HG03196 (cell line): ENCODE measurements around the gene SV2C.

ENCODE experiments used
- ATAC-seq: cut with Tn5 transposase; IDR thresholded peaks from one replicate; pipeline ENCODE4 v1.9.1; 2021; ENCODE audit not compliant: unreplicated experiment

Gene SV2C

DNA sequence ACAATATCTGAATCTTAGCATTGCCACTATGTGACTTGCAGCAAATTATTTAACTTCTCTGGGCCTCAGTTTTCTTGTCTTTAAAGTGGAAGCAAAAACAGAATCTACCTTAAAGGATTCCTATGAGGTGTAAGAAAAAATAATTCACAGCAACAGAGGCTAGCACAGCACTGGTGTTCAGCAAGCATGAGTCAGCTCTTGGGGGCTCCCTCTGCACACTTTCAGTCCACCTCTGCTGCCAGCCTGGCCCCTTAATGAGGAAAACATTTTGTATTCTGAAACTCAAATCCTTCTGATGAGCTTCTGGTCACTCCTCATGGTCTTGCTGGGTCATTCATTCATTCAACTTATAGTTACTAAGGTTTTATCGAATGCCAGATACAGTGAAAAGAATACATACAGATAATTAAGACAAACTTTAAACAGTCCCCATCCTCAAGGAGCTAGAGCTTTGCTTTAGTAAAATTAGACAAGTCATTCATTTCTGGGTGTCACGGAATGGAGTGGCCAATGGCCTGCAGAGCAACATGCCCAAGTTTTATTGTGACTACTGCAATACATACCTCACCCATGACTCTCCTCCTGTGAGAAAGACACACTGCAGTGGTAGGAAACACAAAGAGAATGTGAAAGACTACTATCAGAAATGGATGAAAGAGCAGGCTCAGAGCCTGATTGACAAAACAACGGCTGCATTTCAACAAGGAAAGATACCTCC is 293.1 kb downstream of the SV2C start:
- no peak for ATAC-seq

DNA sequence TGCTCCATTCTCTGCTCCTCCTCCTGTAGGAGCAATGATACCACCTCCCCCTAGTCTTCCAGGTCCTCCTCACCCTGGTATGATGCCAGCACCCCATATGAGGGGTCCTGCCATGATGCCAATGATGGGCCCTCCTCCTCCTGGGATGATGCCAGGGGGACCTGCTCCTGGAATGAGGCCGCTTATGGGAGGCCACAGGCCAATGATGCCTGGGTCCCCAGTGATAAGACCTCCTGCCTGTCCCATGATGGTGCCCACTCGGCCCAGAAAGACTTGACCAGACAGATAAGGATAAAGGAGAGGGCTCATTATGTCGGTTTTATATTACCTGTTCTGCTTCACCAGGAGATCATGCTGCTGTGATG is 293.7 kb downstream of the SV2C start:
- ATAC-seq = no peak

DNA sequence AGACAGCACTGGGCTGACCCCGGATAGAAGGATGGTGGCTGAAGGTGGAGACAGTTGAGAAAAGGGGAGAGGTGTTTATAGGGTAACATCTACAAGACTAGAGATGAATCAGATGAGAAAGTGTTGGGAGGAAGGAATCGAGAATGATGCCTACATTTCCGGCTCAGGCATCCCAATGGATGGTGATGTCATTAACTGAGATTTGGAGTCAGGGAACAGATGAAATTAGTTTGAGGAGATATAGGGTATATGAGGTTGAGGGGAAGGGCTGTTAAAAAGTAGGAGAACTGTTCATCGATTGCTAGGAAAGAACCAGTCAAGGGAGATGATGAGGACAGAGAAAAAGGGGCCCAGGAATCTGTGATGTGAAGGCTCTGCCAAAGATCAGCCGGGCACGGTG is 295.2 kb downstream of the SV2C start:
- ATAC-seq = no peak

DNA sequence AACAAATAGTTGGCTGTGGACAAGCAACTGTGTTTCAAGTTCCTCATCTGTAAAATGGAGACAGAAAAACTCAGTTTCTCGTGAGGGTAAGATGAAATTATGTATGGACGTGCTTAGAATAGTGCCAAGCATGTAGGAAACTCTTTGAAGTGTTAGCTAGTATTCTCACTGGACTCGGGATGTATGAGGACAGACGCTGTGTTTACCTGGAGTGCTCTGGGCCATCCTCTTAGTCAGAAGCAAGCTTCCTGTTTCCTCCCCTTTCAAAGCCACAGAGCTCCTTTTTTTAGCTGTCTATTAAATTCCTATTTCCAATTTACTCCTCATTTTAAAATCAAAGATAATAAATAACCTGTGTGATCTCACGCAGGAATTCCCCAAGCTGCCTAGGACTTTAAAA is 296.1 kb downstream of the SV2C start:
- no peak for ATAC-seq

DNA sequence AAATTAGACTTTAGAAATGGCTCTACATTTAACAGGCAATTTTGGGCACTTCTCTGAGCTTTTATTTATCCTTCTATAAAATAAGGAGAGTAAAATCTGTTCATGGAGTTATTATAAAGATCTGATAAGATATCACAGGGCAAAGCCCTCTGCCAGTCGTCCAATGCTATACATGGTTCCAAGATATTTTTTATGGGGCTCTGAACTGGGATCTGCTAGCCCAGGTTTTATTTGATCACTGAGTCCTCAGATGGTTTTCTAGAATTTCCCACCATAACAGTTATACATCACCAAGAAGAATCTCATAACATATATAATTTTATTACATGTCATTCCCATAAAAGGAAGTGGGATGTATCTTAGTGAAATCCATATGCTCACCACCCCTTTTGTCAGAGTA is 296.7 kb downstream of the SV2C start:
- no peak for ATAC-seq

DNA sequence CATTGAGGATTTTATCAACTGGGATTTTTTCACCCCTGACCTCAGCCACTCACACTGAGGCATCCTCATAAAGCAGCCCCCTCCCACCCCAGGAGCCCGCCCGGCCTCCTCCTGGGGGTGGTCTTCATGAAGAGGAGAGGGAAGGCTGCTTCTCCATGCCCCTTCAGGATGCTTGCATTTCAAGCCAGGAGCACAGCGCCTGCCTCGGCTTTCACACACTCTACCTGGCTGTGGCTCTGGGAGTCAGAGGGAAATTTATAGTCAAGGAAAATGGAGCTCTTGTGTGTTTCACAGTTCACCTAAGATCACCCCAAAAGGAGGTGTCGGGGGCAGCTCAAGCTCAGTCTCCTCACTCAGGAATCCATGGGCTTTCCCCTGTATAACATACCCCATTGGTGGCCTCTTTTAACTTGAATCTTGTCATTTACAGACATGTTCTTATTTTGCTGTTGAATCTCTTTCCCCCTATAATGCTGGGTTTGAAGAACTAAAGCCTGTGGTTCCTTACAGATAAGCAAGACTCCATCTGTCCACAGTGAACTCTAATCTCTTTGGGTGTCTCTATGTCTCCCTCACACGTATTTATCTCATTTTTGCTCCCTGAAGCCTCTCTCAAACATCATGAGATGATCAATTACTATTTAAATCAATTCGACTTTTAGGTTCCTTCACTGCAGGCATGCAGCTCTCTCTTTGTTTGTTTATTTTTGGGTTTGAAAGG is 297.3 kb downstream of the SV2C start:
- no peak for ATAC-seq

DNA sequence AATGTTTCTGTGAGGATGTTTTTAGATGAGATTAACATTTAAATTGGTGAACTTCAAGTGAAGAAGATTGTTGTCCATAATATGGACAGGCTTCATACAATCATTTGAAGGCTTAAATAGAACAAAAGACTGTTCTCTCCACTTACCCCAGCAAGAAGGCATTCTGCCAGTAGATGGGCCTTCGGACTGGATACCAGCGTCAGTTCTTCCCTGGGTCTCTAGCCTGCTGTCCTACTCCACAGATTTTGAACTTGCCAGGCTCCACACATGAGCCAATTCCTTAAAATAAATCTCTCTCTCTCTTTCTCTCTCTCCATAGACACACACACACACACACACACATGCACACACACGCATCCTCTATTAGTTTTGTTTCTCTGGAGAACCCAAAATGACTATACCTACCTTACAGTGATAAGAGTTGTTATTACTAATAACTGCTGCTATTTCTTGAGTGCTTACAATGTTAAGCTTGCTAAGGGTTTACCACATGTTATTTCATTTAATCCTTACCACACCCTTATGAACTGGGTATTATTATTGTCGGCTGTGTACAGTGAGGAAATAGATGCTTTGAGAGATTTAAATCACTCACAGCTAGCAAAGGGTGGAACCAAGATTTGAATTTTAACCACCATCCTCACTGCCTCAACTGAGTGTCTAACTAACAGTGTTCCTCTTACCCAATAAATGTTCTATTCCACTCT is 300.1 kb downstream of the SV2C start:
- ATAC-seq = no peak

DNA sequence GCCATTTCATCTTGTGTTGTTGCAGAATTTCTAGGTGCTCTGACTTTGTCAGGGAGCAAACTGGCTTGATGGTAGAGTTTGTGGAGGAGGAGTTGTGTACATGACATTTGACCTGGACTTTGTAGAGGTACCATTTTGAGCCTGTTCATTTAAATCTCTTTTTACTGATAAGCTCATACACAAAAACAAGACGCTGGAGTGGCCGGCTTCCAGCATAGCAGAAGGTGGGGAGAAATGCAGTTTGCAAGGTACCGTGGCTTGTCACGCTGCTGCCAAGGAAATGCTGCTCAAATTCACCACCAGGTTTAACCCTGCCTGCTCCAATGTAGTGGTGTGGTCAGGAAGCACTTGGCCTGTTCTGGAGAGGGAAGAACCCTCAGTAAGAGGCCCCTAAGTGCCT is 301.0 kb downstream of the SV2C start:
- ATAC-seq = no peak

DNA sequence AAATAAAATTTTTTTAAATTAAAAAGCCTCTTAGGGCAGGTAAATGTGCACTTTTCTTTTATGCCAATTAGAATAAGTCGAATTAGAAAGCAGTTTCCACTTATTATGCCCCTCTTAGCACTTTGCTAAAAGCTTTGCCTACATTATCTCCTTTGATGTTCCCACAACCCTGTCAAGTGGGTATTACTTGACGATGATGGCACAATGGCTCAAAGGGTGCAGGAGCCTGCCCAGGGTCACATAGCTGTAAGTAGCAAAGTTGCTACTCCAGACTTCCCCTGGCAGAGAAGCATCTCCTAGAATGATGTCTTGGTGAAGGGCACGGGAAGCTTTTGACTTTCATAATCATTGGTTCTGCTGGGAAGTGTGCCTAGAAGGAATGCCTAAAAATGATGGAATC is 301.5 kb downstream of the SV2C start:
- no peak for ATAC-seq

DNA sequence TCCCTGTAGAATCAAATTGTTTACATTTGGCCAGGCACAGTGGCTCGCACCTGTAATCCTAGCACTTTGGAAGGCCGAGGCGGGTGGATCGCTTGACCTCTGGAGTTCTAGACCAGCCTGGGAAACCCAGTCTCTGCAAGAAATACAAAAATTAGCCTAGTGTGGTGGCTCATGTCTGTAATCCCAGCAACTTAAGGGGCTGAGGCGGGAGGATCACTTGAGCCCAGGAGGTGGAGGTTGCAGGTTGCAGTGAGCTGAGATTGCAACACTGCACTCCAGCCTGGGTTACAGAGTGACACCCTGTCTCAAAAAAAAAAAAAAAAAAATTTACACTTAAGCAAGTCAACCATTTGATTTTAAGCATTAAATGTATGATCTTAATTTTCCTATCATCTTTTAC is 302.4 kb downstream of the SV2C start:
- ATAC-seq = no peak

DNA sequence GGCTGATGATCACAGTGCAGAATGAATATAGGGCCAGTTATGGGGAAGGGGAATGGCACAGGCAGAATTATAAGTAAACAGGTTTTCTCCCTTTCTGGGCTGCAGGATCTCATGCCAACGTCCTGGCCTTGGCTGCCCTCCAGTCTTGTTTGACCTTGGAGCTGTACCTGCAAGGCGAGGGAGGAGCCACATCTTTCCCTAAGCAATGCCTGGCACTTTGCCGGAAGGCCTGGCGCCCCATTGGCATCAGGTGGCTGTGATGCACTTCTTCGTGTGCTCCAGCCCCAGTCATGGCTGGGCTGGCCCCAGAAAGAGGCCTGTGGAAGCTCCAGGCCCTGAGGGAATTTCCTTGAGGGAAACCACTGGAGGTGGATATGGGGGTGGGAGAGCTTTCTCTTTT is 303.2 kb downstream of the SV2C start:
- no peak for ATAC-seq

DNA sequence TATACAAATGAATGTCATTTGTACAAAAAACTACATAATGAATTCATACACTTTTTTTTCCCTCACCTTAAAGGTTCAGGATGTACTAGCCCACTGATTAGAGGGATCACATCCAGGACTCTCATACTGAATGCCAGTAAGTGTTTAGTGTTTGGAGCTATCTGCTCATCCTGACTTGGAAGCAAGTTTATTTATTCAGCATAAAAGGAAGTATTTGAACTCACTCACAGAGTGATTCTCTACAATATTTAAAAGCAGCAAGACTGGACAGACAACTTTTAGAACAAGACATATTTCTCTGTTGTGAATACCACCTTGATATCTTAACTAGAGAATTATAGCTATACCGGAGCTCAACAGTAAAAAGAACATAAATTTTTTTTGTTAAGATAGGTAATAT is 305.1 kb downstream of the SV2C start:
- ATAC-seq = no peak

DNA sequence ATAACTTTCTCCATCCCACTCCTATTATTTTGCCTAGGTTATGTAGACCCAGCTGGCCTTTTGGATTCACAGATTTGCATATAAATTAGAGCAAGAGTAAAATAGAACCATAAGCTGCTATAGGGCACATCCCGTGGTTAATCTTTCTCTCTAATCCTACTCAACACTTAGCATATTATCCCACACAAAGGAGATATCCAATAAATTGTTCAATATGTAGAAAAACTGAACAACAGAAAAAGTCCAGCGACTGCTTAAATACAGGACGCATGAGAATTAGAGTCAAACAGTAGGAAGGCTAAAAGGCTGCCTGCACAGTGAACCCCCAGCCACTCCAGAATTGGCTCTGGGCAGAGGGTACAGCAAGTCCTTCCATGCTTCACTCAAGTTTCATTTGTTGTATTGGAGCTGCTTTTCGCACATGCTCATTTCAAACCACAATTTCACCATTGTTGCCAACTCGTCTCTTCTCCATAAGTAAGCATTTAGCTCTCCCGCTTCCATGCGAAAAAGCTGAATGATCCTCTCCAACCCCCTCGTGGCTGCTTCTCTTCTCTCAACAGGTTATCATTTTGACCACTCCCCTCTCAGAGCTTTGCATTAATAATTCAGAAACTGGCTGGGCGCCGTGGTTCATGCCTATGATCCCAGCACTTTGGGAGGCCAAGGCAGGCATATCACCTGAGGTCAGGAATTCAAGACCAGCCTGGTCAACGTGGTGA is 305.8 kb downstream of the SV2C start:
- ATAC-seq = no peak

DNA sequence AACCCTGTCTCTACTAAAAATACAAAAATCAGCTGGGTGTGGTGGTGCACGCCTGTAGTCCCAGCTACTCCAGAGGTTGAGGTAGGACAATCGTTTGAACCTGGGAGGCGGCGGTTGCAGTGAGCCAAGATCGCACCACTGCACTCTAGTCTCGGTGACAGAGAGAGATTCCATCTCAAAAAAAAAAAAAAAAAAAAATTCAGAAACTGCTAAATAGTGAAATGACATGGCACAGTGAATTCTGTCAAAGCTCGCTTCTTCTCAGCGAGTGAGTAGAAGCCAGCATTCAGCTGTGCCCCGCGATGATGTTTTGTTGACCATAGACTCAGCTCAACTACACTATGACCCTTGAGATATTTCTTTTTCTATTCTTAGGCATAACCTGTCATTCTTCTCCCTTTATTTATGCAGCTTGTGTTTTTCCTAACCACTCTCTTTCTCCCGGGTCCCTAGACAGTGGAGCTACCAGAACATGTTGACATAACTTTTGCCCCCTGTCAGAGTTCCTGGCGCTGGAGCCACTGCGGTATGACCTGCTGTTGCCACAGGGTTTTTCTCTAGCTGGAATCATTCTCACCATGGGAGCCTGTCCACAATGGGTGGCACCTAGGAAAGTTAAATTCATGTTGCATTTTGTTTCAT is 306.5 kb downstream of the SV2C start:
- ATAC-seq = no peak

DNA sequence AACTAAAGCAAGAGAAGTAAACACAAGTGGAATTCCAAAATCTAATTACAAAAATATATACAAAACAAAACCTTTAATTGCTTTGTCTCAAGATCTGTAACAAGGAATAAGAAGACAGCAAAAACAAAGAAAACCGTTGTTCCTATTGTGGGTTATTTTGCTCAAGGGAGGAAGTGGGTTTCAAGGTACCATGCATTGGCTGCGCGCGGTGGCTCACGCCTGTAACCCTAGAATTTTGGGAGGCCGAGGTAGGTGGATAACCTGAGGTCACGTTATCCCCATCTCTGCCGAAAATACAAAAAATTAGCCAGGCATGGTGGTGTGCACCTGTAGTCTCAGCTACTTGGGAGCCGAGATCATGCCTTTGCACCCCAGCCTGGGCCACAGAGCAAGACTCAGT is 307.8 kb downstream of the SV2C start:
- no peak for ATAC-seq

DNA sequence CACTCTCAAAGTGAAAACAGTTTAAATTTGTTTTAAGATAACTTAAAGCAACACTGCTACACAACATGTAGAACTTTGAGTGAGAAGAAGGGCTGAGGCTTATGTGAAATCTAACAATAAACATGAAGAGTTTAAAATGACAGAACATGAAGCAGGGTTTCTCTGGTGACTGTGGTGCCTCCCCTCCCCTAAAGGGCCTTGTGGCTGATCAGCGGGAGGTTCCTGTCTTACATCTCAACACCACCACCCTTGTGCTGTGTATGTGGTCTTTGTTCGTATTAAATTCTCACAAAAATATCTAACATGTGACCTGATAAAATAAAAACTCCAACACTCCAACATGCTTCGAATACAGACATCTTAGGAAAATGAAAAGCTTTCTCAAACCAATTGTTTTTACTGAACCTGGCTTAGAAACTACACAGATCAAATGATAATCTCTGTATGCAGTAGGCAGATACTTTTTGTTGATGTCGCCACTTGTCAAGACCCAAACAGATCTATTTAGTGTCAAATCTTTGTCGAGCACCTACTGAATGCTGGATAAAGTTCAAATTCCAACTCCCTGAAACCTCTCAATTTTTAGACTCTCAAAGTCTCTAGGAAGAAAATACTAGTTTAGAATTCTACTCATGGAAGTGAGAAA is 310.0 kb downstream of the SV2C start:
- ATAC-seq = no peak

DNA sequence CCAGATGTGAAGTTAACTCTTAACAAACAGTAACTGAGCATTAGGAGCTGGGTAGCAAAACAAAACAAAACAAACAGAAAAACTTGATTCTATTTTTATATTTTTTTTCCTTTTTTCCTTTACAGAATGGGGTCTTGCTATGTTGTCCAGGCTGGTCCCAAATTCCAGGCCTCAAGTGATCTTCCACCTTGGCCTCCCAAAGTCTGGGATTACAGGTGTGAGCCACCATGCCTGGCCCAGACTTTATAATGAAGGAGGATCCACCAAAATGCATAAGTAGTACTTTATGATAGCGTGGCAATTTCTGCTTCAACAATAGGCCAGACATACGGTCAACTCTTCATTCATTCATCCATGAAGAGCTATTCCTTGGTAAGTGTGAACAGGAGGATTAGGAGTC is 314.0 kb downstream of the SV2C start:
- no peak for ATAC-seq

DNA sequence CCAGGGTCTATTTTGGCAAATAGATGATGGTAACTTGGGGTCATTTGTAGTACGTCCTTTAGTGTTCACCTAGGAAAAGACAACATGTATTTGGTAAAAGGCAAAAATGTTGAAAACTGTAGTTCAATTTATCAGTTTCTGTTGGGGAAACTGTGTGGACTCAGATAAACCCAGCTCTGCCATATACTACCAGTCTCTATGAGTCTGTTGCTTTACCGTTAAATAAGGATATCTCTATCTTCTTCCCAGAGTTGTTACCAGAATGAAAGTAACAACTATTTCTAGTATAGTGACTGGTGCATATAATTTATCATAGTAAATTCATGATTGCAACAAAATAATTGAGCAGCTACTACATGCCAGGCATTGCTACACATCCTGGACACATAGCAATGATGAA is 316.1 kb downstream of the SV2C start:
- no peak for ATAC-seq

DNA sequence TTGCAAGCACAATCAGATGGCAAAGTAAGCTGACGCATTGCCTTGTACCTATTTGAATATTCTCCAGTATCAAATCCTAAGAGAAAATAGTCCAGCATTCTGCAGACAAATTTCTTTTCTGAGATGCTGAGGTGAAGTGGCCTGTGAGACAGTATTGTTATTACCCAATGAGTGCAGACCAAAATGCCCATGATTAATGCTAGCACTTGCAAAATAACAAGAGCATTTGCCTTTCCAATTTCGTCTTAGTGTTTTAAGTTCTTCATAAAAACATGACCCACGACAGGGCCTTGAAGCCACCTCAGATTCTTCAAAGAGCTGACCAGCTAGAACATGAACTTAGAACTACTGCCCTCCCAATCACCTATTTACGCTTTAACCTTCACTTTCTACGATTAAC is 317.3 kb downstream of the SV2C start:
- no peak for ATAC-seq

DNA sequence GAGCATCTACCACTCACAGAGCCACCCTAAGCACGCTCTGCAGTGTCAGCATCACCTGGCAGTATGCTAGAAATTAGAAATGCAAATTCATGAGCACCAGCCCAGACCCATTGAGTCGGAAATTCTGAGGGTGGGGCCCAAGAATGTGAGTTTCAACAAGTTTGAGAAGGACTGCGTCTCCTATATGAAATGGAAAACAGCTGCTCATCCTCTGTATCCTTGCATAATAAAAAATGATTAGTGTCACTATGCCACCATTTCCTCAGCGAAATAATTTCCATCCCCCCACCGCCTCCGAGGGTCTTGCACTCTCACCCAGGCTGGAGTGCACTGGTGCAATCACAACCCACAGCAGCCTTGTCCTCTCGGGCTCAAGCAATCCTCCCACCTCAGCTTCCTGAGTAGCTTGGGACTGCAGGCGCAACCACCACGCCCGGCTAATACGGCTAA is 318.6 kb downstream of the SV2C start:
- no peak for ATAC-seq
